ENCODE data around the gene PPP1R3F. TPM values are rescaled to one million over a fixed set of nuclear protein-coding genes. Genes with fewer than 3 reads are reported as not detected.

Gene PPP1R3F
- total and polyA plus RNA-seq, 12 donors, result 2.6 to 11.6 (median 6.1) TPM

GRCh38 chrX:49231333-49232000 lies 38.1 kb upstream of the PPP1R3F start:
- 80 to 91% (median 89%) methylated on average over 7 to 10 of the region's 10 CpGs for WGBS, 4 donors
- H3K9me3 ChIP-seq (replicated peaks in 1 of 3), result no peaks in the 10 kb centered on the region
- H3K4me1 ChIP-seq (replicated peaks in 1 of 2), result no peaks in the 10 kb centered on the region
- no peak overlapping the region for H3K27ac ChIP-seq
- intact Hi-C loops (cut with DNase I), result no loop called here
- peaks cover 3% of the 10 kb centered on the region for H3K27me3 ChIP-seq
- no peaks in the 10 kb centered on the region for H3K36me3 ChIP-seq (replicated peaks in 1 of 2)
- no peak for TF ChIP-seq CTCF (IDR thresholded peaks at IDR 0.05)
- no peak for TF ChIP-seq POLR2A (IDR thresholded peaks at IDR 0.05)
- no peak overlapping the region for H3K4me3 ChIP-seq
- DNase-seq, result no peak

- WGBS, 4 donors, result 68 to 92% (median 86%) methylated on average over 2 of the region's 2 CpGs
- no peak overlapping the region for H3K4me3 ChIP-seq
- H3K36me3 ChIP-seq (replicated peaks in 1 of 2), result no peaks in the 10 kb centered on the region
- DNase-seq, result no peak
- H3K27ac ChIP-seq, result no peak overlapping the region
- H3K9me3 ChIP-seq (replicated peaks in 1 of 3), result no peaks in the 10 kb centered on the region
- no peak for TF ChIP-seq CTCF (IDR thresholded peaks at IDR 0.05)
- TF ChIP-seq POLR2A (IDR thresholded peaks at IDR 0.05), result no peak
- H3K27me3 ChIP-seq, result peaks cover 3% of the 10 kb centered on the region
- intact Hi-C loops (cut with DNase I), result no loop called here
- no peaks in the 10 kb centered on the region for H3K4me1 ChIP-seq (replicated peaks in 1 of 2)
Measured at GRCh38 chrX:49232525-49232924, 37.1 kb upstream of the PPP1R3F start.

- Histone ChIP-seq H3K4me1 (replicated peaks in 1 of 2) (no peaks in the 10 kb centered on the region), H3K27me3 (peaks cover 4% of the 10 kb centered on the region), H3K4me3 (no peak within 1 kb of the TSS), H3K27ac (no peak within 1 kb of the TSS), H3K9me3 (replicated peaks in 1 of 3) (no peaks in the 10 kb centered on the region), H3K36me3 (replicated peaks in 1 of 2) (no peaks in the 10 kb centered on the region)
- intact Hi-C loops (cut with DNase I), result no loop called here
- no peak for DNase-seq
- 75 to 79% (median 77%) methylated on average over 8 to 9 of the region's 9 CpGs for WGBS, 4 donors
- no peak for TF ChIP-seq CTCF (IDR thresholded peaks at IDR 0.05)
- TF ChIP-seq POLR2A (IDR thresholded peaks at IDR 0.05), result no peak
Measured at GRCh38 chrX:49233176-49233575, 36.4 kb upstream of the PPP1R3F start, which contains the start of gene CACNA1F. Gene CACNA1F (minus strand): TSS chrX:49233340. CDS start chrX:49233309, 31 bp downstream.

GRCh38 chrX:49233887-49234555 lies 35.6 kb upstream of the PPP1R3F start:
- H3K36me3 ChIP-seq (replicated peaks in 1 of 2), result no peaks in the 10 kb centered on the region
- peaks cover 6% of the 10 kb centered on the region for H3K27me3 ChIP-seq
- H3K27ac ChIP-seq, result no peak overlapping the region
- no peak overlapping the region for H3K4me3 ChIP-seq
- H3K4me1 ChIP-seq (replicated peaks in 1 of 2), result no peaks in the 10 kb centered on the region
- 47 to 87% (median 64%) methylated on average over 9 to 56 of the region's 56 CpGs for WGBS, 4 donors
- TF ChIP-seq POLR2A (IDR thresholded peaks at IDR 0.05) (no peak), CTCF (IDR thresholded peaks at IDR 0.05) (no peak)
- H3K9me3 ChIP-seq (replicated peaks in 1 of 3), result no peaks in the 10 kb centered on the region
- intact Hi-C loops (cut with DNase I), result no loop called here
- DNase-seq, result no peak
